ENCODE data around the gene GIMAP8.

Gene GIMAP8

DNA sequence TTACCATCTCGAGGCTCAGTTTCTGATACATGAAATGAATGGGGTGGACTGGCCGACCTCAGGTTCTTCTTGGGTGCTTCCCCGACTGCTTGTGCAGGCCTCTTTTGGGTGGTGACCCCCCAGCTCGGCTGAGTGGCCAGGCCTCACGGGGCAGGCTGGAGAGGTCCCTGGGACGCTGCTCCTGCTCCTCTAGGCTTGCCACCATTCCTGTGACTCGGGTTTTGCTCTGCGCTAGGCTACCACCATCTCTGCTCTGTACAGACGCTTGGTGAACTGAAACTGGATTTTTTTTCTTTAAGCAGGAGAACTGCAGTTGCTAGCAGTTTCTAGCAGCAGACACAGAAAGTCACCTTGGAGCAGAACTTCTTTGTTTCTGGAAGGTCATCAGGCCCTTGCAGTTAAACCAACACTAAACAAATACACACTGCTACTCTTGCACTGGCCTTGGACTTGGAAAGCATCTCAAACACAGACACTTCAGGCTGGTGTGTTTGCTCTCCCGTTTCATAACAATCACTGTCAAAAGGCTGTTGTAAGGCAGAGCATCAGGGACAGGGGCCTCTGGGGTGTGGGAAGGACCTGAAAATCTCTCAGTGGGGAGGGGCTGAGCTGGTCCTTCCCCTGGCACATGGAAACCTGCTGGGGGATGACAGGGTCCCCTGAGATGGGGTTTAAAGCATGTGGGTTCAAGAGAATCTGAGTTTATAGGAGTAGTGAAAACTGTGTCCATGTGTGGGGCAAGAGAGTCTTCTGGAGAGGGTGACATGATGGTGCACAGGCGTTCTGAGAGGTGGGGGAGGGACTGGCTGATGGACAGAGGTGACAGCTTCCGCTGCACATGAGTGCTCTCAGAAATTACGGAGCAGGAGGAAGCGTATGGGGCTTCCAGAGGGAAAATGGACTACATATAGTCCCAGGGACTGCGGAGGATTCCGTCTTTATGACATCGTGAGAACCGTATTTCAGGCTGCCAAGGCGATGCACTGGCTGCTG, 35.0 kb upstream of the GIMAP8 start:
- no peak for DNase-seq (ENCODE audit: low read depth, low spot score)
- no peak for TF ChIP-seq POLR2AphosphoS5 (IDR thresholded peaks at IDR 0.05; ENCODE audit: borderline replicate concordance, low read depth, low read length)
- no peak for TF ChIP-seq FOXP2 (optimal IDR thresholded peaks at IDR 0.05; ENCODE audit: control extremely low read depth, extremely low read length, insufficient read depth)
- no peak for TF ChIP-seq EZH2 (IDR thresholded peaks at IDR 0.05)
- no peak overlapping the region for H3K27ac ChIP-seq
- no peak overlapping the region for H3K9ac ChIP-seq (ENCODE audit: insufficient read length)
- H3K36me3 ChIP-seq (ENCODE audit: insufficient read depth, low read length): no peaks in the 10 kb centered on the region
- no peak overlapping the region for H3K4me3 ChIP-seq
- H3K9me3 ChIP-seq (ENCODE audit: low read depth, low read length): no peaks in the 10 kb centered on the region

DNA sequence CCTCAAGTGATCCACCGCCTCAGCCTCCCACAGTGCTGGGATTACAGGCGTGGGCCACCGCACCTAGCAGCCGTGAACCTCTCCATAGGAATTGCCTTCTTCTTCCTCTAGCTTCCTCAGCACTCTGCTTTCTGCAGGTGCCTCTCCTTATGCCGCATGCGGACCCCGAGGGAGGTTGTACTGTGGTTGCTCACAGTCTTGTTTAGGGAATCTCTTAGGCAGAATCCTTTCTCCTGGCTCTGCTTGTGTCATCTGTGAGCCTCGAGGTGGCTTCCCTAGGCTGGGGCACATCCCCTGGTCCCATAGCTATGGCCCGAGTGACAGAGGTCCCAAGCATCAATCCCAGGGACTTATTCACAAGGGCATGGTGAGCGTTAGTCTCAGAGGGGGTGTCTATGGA, 33.2 kb upstream of the GIMAP8 start:
- Histone ChIP-seq H3K9ac (ENCODE audit: insufficient read length) (no peak overlapping the region), H3K36me3 (ENCODE audit: insufficient read depth, low read length) (no peaks in the 10 kb centered on the region), H3K27ac (no peak overlapping the region), H3K9me3 (ENCODE audit: low read depth, low read length) (no peaks in the 10 kb centered on the region), H3K4me3 (no peak overlapping the region)
- no peak for DNase-seq (ENCODE audit: low read depth, low spot score)
- TF ChIP-seq FOXP2 (optimal IDR thresholded peaks at IDR 0.05; ENCODE audit: control extremely low read depth, extremely low read length, insufficient read depth) (no peak), EZH2 (IDR thresholded peaks at IDR 0.05) (no peak), POLR2AphosphoS5 (IDR thresholded peaks at IDR 0.05; ENCODE audit: borderline replicate concordance, low read depth, low read length) (no peak)

GRCh38 chr7:150417863-150418262, 32.6 kb upstream of the GIMAP8 start:
- no peak overlapping the region for H3K9ac ChIP-seq (ENCODE audit: insufficient read length)
- no peaks in the 10 kb centered on the region for H3K9me3 ChIP-seq (ENCODE audit: low read depth, low read length)
- no peak for DNase-seq (ENCODE audit: low read depth, low spot score)
- TF ChIP-seq EZH2 (IDR thresholded peaks at IDR 0.05) (no peak), POLR2AphosphoS5 (IDR thresholded peaks at IDR 0.05; ENCODE audit: borderline replicate concordance, low read depth, low read length) (no peak), FOXP2 (optimal IDR thresholded peaks at IDR 0.05; ENCODE audit: control extremely low read depth, extremely low read length, insufficient read depth) (no peak)
- H3K36me3 ChIP-seq (ENCODE audit: insufficient read depth, low read length): no peaks in the 10 kb centered on the region
- H3K27ac ChIP-seq: no peak overlapping the region
- no peak overlapping the region for H3K4me3 ChIP-seq

DNA sequence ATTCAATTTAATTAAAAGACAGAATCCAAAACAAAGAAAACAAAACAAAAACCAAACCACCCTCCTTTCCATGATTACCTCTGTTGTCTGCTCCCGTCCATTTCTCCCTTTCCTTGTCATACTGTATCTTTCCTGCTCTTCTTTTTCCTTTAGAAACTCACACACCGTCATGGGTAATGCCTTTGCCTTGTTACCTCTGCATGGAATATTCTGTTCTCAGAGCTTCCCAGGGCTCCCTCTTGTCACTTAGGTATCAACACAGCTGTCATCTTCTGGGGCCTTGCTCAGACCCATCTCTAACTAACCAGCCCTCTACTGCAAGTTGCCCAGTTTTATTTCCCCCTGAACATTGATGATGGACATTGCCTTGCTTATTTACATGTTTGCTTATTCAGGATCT, 30.2 kb upstream of the GIMAP8 start:
- Histone ChIP-seq H3K4me3 (no peak overlapping the region), H3K9ac (ENCODE audit: insufficient read length) (no peak overlapping the region), H3K36me3 (ENCODE audit: insufficient read depth, low read length) (no peaks in the 10 kb centered on the region), H3K9me3 (ENCODE audit: low read depth, low read length) (no peaks in the 10 kb centered on the region), H3K27ac (no peak overlapping the region)
- DNase-seq (ENCODE audit: low read depth, low spot score): no peak
- TF ChIP-seq EZH2 (IDR thresholded peaks at IDR 0.05) (no peak), FOXP2 (optimal IDR thresholded peaks at IDR 0.05; ENCODE audit: control extremely low read depth, extremely low read length, insufficient read depth) (no peak), POLR2AphosphoS5 (IDR thresholded peaks at IDR 0.05; ENCODE audit: borderline replicate concordance, low read depth, low read length) (no peak)

GRCh38 chr7:150420987-150421674, 29.3 kb upstream of the GIMAP8 start:
- H3K9ac ChIP-seq (ENCODE audit: insufficient read length): no peak overlapping the region
- no peak overlapping the region for H3K4me3 ChIP-seq
- no peaks in the 10 kb centered on the region for H3K9me3 ChIP-seq (ENCODE audit: low read depth, low read length)
- no peak overlapping the region for H3K27ac ChIP-seq
- H3K36me3 ChIP-seq (ENCODE audit: insufficient read depth, low read length): no peaks in the 10 kb centered on the region
- DNase-seq (ENCODE audit: low read depth, low spot score): peak; percentile 20
- TF ChIP-seq FOXP2 (optimal IDR thresholded peaks at IDR 0.05; ENCODE audit: control extremely low read depth, extremely low read length, insufficient read depth) (no peak), EZH2 (IDR thresholded peaks at IDR 0.05) (no peak), POLR2AphosphoS5 (IDR thresholded peaks at IDR 0.05; ENCODE audit: borderline replicate concordance, low read depth, low read length) (no peak)

- no peak overlapping the region for H3K9ac ChIP-seq (ENCODE audit: insufficient read length)
- TF ChIP-seq EZH2 (IDR thresholded peaks at IDR 0.05) (no peak), FOXP2 (optimal IDR thresholded peaks at IDR 0.05; ENCODE audit: control extremely low read depth, extremely low read length, insufficient read depth) (no peak), POLR2AphosphoS5 (IDR thresholded peaks at IDR 0.05; ENCODE audit: borderline replicate concordance, low read depth, low read length) (no peak)
- no peak for DNase-seq (ENCODE audit: low read depth, low spot score)
- H3K9me3 ChIP-seq (ENCODE audit: low read depth, low read length): no peaks in the 10 kb centered on the region
- no peak overlapping the region for H3K27ac ChIP-seq
- no peaks in the 10 kb centered on the region for H3K36me3 ChIP-seq (ENCODE audit: insufficient read depth, low read length)
- no peak overlapping the region for H3K4me3 ChIP-seq
Observed at GRCh38 chr7:150421831-150422230, 28.6 kb upstream of the GIMAP8 start.

- Histone ChIP-seq H3K27ac (no peak overlapping the region), H3K9me3 (ENCODE audit: low read depth, low read length) (no peaks in the 10 kb centered on the region), H3K4me3 (no peak overlapping the region), H3K9ac (ENCODE audit: insufficient read length) (no peak overlapping the region), H3K36me3 (ENCODE audit: insufficient read depth, low read length) (no peaks in the 10 kb centered on the region)
- TF ChIP-seq POLR2AphosphoS5 (IDR thresholded peaks at IDR 0.05; ENCODE audit: borderline replicate concordance, low read depth, low read length): no peak
- no peak for TF ChIP-seq FOXP2 (optimal IDR thresholded peaks at IDR 0.05; ENCODE audit: control extremely low read depth, extremely low read length, insufficient read depth)
- TF ChIP-seq EZH2 (IDR thresholded peaks at IDR 0.05): no peak
- no peak for DNase-seq (ENCODE audit: low read depth, low spot score)
Observed at GRCh38 chr7:150425670-150426069, 24.8 kb upstream of the GIMAP8 start.

- no peak for TF ChIP-seq EZH2 (IDR thresholded peaks at IDR 0.05)
- TF ChIP-seq POLR2AphosphoS5 (IDR thresholded peaks at IDR 0.05; ENCODE audit: borderline replicate concordance, low read depth, low read length): no peak
- TF ChIP-seq FOXP2 (optimal IDR thresholded peaks at IDR 0.05; ENCODE audit: control extremely low read depth, extremely low read length, insufficient read depth): no peak
- Histone ChIP-seq H3K36me3 (ENCODE audit: insufficient read depth, low read length) (no peaks in the 10 kb centered on the region), H3K9me3 (ENCODE audit: low read depth, low read length) (no peaks in the 10 kb centered on the region), H3K9ac (ENCODE audit: insufficient read length) (no peak overlapping the region), H3K27ac (no peak overlapping the region), H3K4me3 (no peak overlapping the region)
- DNase-seq (ENCODE audit: low read depth, low spot score): no peak
Observed at GRCh38 chr7:150428671-150429451, 21.6 kb upstream of the GIMAP8 start.
